ENCODE data around the gene PAK5.

Gene PAK5

GRCh38 chr20:9837634-9838033 lies 1.2 kb downstream of the PAK5 start:
- Histone ChIP-seq H3K36me3 (ENCODE audit: insufficient read depth, low read length) (no peaks in the 10 kb centered on the region), H3K4me1 (ENCODE audit: control insufficient read depth, insufficient read depth, low read length, unreplicated experiment) (no peaks in the 10 kb centered on the region), H3K27me3 (ENCODE audit: insufficient read depth, low read length) (peaks cover 55% of the 10 kb centered on the region), H3K27ac (ENCODE audit: low read depth, low read length) (no peak overlapping the region), H3K79me2 (ENCODE audit: control insufficient read depth, insufficient read depth, low read length, unreplicated experiment) (no peaks in the 10 kb centered on the region), H3K4me3 (ENCODE audit: low read depth, low read length) (no peak overlapping the region), H2AFZ (ENCODE audit: low read length, unreplicated experiment) (no peak overlapping the region)

GRCh38 chr20:9835302-9835701 lies 3.6 kb downstream of the PAK5 start:
- peaks cover 44% of the 10 kb centered on the region for H3K27me3 ChIP-seq (ENCODE audit: insufficient read depth, low read length)
- H3K79me2 ChIP-seq (ENCODE audit: control insufficient read depth, insufficient read depth, low read length, unreplicated experiment) = no peaks in the 10 kb centered on the region
- H2AFZ ChIP-seq (ENCODE audit: low read length, unreplicated experiment) = no peak overlapping the region
- H3K27ac ChIP-seq (ENCODE audit: low read depth, low read length) = no peak overlapping the region
- H3K4me1 ChIP-seq (ENCODE audit: control insufficient read depth, insufficient read depth, low read length, unreplicated experiment) = no peaks in the 10 kb centered on the region
- H3K4me3 ChIP-seq (ENCODE audit: low read depth, low read length) = no peak overlapping the region
- H3K36me3 ChIP-seq (ENCODE audit: insufficient read depth, low read length) = no peaks in the 10 kb centered on the region

DNA sequence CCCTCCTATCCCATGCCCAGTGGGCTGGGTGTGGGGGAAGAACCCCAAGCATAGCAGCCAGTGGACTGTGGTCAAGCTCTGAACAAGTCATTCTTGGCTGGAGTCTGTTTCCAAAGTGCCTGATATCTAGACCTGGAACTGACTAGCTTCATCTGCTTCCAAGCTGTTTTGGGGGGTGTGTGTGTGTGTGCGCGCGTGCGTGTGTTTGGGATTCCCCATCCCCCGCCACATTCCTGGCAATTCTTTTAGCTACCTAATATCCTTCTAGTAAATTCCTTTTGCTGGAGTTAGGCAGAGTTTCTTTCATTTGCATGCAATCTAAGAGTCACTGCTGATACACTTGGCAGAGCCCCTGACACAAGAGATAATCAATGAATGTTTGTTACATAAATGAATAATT lies 7.8 kb downstream of the PAK5 start:
- Histone ChIP-seq H3K36me3 (ENCODE audit: insufficient read depth, low read length) (no peaks in the 10 kb centered on the region), H2AFZ (ENCODE audit: low read length, unreplicated experiment) (no peak overlapping the region), H3K4me1 (ENCODE audit: control insufficient read depth, insufficient read depth, low read length, unreplicated experiment) (no peaks in the 10 kb centered on the region), H3K27ac (ENCODE audit: low read depth, low read length) (no peak overlapping the region), H3K27me3 (ENCODE audit: insufficient read depth, low read length) (peaks cover 4% of the 10 kb centered on the region), H3K4me3 (ENCODE audit: low read depth, low read length) (no peak overlapping the region), H3K79me2 (ENCODE audit: control insufficient read depth, insufficient read depth, low read length, unreplicated experiment) (no peaks in the 10 kb centered on the region)

GRCh38 chr20:9829835-9830234 lies 9.0 kb downstream of the PAK5 start:
- Histone ChIP-seq H3K27ac (ENCODE audit: low read depth, low read length) (no peak overlapping the region), H3K79me2 (ENCODE audit: control insufficient read depth, insufficient read depth, low read length, unreplicated experiment) (no peaks in the 10 kb centered on the region), H2AFZ (ENCODE audit: low read length, unreplicated experiment) (no peak overlapping the region), H3K4me1 (ENCODE audit: control insufficient read depth, insufficient read depth, low read length, unreplicated experiment) (no peaks in the 10 kb centered on the region), H3K36me3 (ENCODE audit: insufficient read depth, low read length) (no peaks in the 10 kb centered on the region), H3K27me3 (ENCODE audit: insufficient read depth, low read length) (peaks cover 1% of the 10 kb centered on the region), H3K4me3 (ENCODE audit: low read depth, low read length) (no peak overlapping the region)

- H3K27ac ChIP-seq (ENCODE audit: low read depth, low read length) = no peak overlapping the region
- H3K4me1 ChIP-seq (ENCODE audit: control insufficient read depth, insufficient read depth, low read length, unreplicated experiment) = no peaks in the 10 kb centered on the region
- no peaks in the 10 kb centered on the region for H3K79me2 ChIP-seq (ENCODE audit: control insufficient read depth, insufficient read depth, low read length, unreplicated experiment)
- no peaks in the 10 kb centered on the region for H3K36me3 ChIP-seq (ENCODE audit: insufficient read depth, low read length)
- H3K27me3 ChIP-seq (ENCODE audit: insufficient read depth, low read length) = no peaks in the 10 kb centered on the region
- H3K4me3 ChIP-seq (ENCODE audit: low read depth, low read length) = no peak overlapping the region
- H2AFZ ChIP-seq (ENCODE audit: low read length, unreplicated experiment) = no peak overlapping the region
These were observed 21.2 kb downstream of the PAK5 start for GRCh38 chr20:9817654-9818053.

- H3K27me3 ChIP-seq (ENCODE audit: insufficient read depth, low read length) = no peaks in the 10 kb centered on the region; the same call in 1 of the 2 replicates
- no peak overlapping the region for H3K4me3 ChIP-seq (ENCODE audit: low read depth, low read length)
- H3K4me1 ChIP-seq (ENCODE audit: control insufficient read depth, insufficient read depth, low read length, unreplicated experiment) = no peaks in the 10 kb centered on the region
- H3K27ac ChIP-seq (ENCODE audit: low read depth, low read length) = no peak overlapping the region
- no peaks in the 10 kb centered on the region for H3K79me2 ChIP-seq (ENCODE audit: control insufficient read depth, insufficient read depth, low read length, unreplicated experiment)
- H3K36me3 ChIP-seq (ENCODE audit: insufficient read depth, low read length) = no peaks in the 10 kb centered on the region
- H2AFZ ChIP-seq (ENCODE audit: low read length, unreplicated experiment) = no peak overlapping the region
These were observed 23.2 kb downstream of the PAK5 start for GRCh38 chr20:9815632-9816031.

DNA sequence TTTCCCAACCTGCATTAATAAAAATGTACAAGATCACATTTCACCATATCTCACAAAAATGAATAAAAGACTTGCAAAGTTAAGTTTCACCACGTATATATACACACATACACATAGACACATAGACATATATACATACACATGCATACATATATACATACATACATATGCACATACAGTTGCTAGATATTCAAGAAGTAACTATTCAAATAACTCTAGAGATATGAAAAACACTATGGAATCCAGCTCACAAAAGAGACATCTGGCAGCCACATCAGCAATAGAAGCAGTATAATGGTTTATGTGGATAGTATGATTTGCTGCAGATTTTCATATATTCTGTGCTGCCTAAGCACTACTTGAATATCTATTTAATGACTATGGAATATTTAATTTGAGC lies 28.1 kb downstream of the PAK5 start:
- Histone ChIP-seq H3K79me2 (ENCODE audit: control insufficient read depth, insufficient read depth, low read length, unreplicated experiment) (no peaks in the 10 kb centered on the region), H3K36me3 (ENCODE audit: insufficient read depth, low read length) (no peaks in the 10 kb centered on the region), H3K4me3 (ENCODE audit: low read depth, low read length) (no peak overlapping the region), H3K4me1 (ENCODE audit: control insufficient read depth, insufficient read depth, low read length, unreplicated experiment) (no peaks in the 10 kb centered on the region), H2AFZ (ENCODE audit: low read length, unreplicated experiment) (no peak overlapping the region), H3K27me3 (ENCODE audit: insufficient read depth, low read length) (no peaks in the 10 kb centered on the region; the same call in 1 of the 2 replicates), H3K27ac (ENCODE audit: low read depth, low read length) (no peak overlapping the region)

GRCh38 chr20:9809271-9809670 lies 29.6 kb downstream of the PAK5 start:
- Histone ChIP-seq H3K27me3 (ENCODE audit: insufficient read depth, low read length) (no peaks in the 10 kb centered on the region; the same call in 1 of the 2 replicates), H3K36me3 (ENCODE audit: insufficient read depth, low read length) (no peaks in the 10 kb centered on the region), H3K4me3 (ENCODE audit: low read depth, low read length) (no peak overlapping the region), H3K27ac (ENCODE audit: low read depth, low read length) (no peak overlapping the region), H3K4me1 (ENCODE audit: control insufficient read depth, insufficient read depth, low read length, unreplicated experiment) (no peaks in the 10 kb centered on the region), H2AFZ (ENCODE audit: low read length, unreplicated experiment) (no peak overlapping the region), H3K79me2 (ENCODE audit: control insufficient read depth, insufficient read depth, low read length, unreplicated experiment) (no peaks in the 10 kb centered on the region)

- Histone ChIP-seq H3K36me3 (ENCODE audit: insufficient read depth, low read length) (no peaks in the 10 kb centered on the region), H3K4me3 (ENCODE audit: low read depth, low read length) (no peak overlapping the region), H3K79me2 (ENCODE audit: control insufficient read depth, insufficient read depth, low read length, unreplicated experiment) (no peaks in the 10 kb centered on the region), H3K27ac (ENCODE audit: low read depth, low read length) (no peak overlapping the region), H2AFZ (ENCODE audit: low read length, unreplicated experiment) (no peak overlapping the region), H3K4me1 (ENCODE audit: control insufficient read depth, insufficient read depth, low read length, unreplicated experiment) (no peaks in the 10 kb centered on the region), H3K27me3 (ENCODE audit: insufficient read depth, low read length) (no peaks in the 10 kb centered on the region; the same call in 1 of the 2 replicates)
These were observed 30.7 kb downstream of the PAK5 start for GRCh38 chr20:9808166-9808565.

DNA sequence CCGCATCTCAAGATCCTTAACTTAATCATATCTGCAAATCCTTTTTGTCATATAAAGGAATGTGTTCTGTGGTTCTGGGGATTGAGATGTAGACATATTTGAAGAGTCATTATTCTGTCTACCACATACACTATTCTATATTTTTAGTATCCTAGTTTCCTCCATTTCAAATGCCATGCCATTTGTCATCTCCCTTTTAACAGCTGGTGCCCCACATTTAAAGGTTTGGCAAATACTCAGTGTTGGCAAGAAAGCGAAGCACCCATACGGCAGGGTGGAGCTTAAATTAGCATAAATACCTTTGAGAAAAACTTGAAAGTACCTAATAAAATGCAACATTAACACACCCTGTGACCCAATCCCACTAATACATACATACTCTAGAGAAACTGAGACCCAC lies 31.7 kb downstream of the PAK5 start:
- no peaks in the 10 kb centered on the region for H3K36me3 ChIP-seq (ENCODE audit: insufficient read depth, low read length)
- no peaks in the 10 kb centered on the region for H3K4me1 ChIP-seq (ENCODE audit: control insufficient read depth, insufficient read depth, low read length, unreplicated experiment)
- H3K4me3 ChIP-seq (ENCODE audit: low read depth, low read length) = no peak overlapping the region
- H2AFZ ChIP-seq (ENCODE audit: low read length, unreplicated experiment) = no peak overlapping the region
- no peak overlapping the region for H3K27ac ChIP-seq (ENCODE audit: low read depth, low read length)
- no peaks in the 10 kb centered on the region for H3K79me2 ChIP-seq (ENCODE audit: control insufficient read depth, insufficient read depth, low read length, unreplicated experiment)
- H3K27me3 ChIP-seq (ENCODE audit: insufficient read depth, low read length) = no peaks in the 10 kb centered on the region; the same call in 1 of the 2 replicates

- no peak overlapping the region for H2AFZ ChIP-seq (ENCODE audit: low read length, unreplicated experiment)
- no peaks in the 10 kb centered on the region for H3K36me3 ChIP-seq (ENCODE audit: insufficient read depth, low read length)
- H3K27me3 ChIP-seq (ENCODE audit: insufficient read depth, low read length) = no peaks in the 10 kb centered on the region
- no peak overlapping the region for H3K4me3 ChIP-seq (ENCODE audit: low read depth, low read length)
- no peaks in the 10 kb centered on the region for H3K79me2 ChIP-seq (ENCODE audit: control insufficient read depth, insufficient read depth, low read length, unreplicated experiment)
- H3K27ac ChIP-seq (ENCODE audit: low read depth, low read length) = no peak overlapping the region
- H3K4me1 ChIP-seq (ENCODE audit: control insufficient read depth, insufficient read depth, low read length, unreplicated experiment) = no peaks in the 10 kb centered on the region
These were observed 38.5 kb downstream of the PAK5 start for GRCh38 chr20:9800421-9800820.

All from ACC112 (cell line).